NCI-H748 treated with DMSO at 0.1 percent for 48 hours (cell line): ENCODE results near the gene TK2.
"Not testable (repeated sequence)": the region's sequence is repeated elsewhere in the genome, so short reads cannot be mapped to it uniquely, and the experiment has no call there.

Experiments used
- DNase-seq: peaks from one replicate; lab custom pipeline; 2025; lab: John Stamatoyannopoulos, UW

TK2 gene

GRCh38 chr16:66468321-66468965 lies 81.5 kb downstream of the TK2 start:
- DNase-seq, result no peak

- DNase-seq, result no peak
These were observed 82.3 kb downstream of the TK2 start for GRCh38 chr16:66467611-66468010.

GRCh38 chr16:66466636-66467035 lies 83.3 kb downstream of the TK2 start:
- not testable (repeated sequence) for DNase-seq

GRCh38 chr16:66465946-66466345 lies 84.0 kb downstream of the TK2 start:
- not testable (repeated sequence) for DNase-seq

GRCh38 chr16:66462912-66463311 lies 87.0 kb downstream of the TK2 start:
- DNase-seq, result no peak

- no peak for DNase-seq
These were observed 89.2 kb downstream of the TK2 start for GRCh38 chr16:66460703-66461102.

- DNase-seq, result no peak
These were observed 90.0 kb downstream of the TK2 start for GRCh38 chr16:66459878-66460277.

GRCh38 chr16:66458853-66459252 lies 91.1 kb downstream of the TK2 start:
- no peak for DNase-seq

- DNase-seq, result no peak
These were observed 91.6 kb downstream of the TK2 start for GRCh38 chr16:66458292-66458691.
